SU-DHL-6 (cell line): ENCODE data around the gene CPEB3.

ENCODE experiments used
- EZH2phosphoT487 ChIP-seq: fragments of 200-600 bp; sonication (generic), shearing (Covaris generic); conservative IDR thresholded peaks from 2 replicates; pipeline ENCODE4 v1.6.1; 2018; ENCODE audit warnings: mild to moderate bottlenecking, antibody characterized with exemption, low read length, moderate library complexity, mixed read lengths
- TF ChIP-seq, protein P1 (sequence below): fragments of 200-600 bp; sonication (generic); IDR thresholded peaks from one replicate; pipeline ENCODE4 v1.5.1; 2017; ENCODE audit warnings: antibody characterized with exemption, mild to moderate bottlenecking, low read length, moderate library complexity; ENCODE audit not compliant: insufficient read depth, poor library complexity, severe bottlenecking

GRCh38 chr10:92068900-92069299, 222.0 kb downstream of the CPEB3 start:
- TF ChIP-seq, protein P1, sequence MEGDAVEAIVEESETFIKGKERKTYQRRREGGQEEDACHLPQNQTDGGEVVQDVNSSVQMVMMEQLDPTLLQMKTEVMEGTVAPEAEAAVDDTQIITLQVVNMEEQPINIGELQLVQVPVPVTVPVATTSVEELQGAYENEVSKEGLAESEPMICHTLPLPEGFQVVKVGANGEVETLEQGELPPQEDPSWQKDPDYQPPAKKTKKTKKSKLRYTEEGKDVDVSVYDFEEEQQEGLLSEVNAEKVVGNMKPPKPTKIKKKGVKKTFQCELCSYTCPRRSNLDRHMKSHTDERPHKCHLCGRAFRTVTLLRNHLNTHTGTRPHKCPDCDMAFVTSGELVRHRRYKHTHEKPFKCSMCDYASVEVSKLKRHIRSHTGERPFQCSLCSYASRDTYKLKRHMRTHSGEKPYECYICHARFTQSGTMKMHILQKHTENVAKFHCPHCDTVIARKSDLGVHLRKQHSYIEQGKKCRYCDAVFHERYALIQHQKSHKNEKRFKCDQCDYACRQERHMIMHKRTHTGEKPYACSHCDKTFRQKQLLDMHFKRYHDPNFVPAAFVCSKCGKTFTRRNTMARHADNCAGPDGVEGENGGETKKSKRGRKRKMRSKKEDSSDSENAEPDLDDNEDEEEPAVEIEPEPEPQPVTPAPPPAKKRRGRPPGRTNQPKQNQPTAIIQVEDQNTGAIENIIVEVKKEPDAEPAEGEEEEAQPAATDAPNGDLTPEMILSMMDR, result no peak
- TF ChIP-seq EZH2phosphoT487, result no peak
